ENCODE results near the gene FOSL2.

The FOSL2 gene

DNA sequence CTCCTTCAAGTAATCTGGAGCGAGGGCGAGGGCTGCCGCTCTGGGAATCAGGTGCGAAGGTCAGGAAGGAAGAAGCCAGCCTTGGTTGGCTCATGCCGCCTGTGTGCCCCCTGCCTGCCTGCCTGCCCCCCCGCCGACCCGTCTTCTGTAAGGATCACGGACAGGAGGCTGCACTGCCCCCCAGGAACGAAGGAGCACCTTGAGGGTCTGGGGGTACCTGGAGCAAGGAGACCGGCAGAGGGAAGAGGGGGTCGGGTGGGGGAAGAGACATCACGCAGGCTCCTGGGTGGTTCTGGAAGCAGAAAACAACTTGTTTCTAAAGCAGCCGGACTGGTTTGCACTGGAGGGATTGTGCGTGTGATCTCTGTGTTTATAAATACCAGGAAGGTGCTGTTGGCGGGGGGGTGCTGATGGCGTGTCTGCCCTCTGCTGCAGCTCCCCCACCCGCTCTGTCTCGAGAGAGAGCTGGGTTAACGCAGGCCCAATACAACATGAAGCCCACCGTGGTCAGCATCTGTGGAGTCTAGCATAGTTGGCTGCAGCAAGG lies 1.7 kb downstream of the FOSL2 start:
- POLR2A ChIA-PET: no interaction called here
- TF ChIP-seq FOXK2 (IDR thresholded peaks at IDR 0.05) (no peak), HDGF (IDR thresholded peaks at IDR 0.05; ENCODE audit: borderline replicate concordance) (no peak), ELF4 (IDR thresholded peaks at IDR 0.05) (no peak), SP1 (IDR thresholded peaks at IDR 0.05) (no peak), LEF1 (IDR thresholded peaks at IDR 0.05; ENCODE audit: borderline replicate concordance) (no peak), ARNT (IDR thresholded peaks at IDR 0.05) (no peak), TARDBP (IDR thresholded peaks at IDR 0.05) (no peak), FOXA1 (IDR thresholded peaks at IDR 0.05) (no peak), BHLHE40 (IDR thresholded peaks at IDR 0.05; ENCODE audit: borderline replicate concordance) (no peak), L3MBTL2 (conservative IDR thresholded peaks at IDR 0.05) (no peak), ZNF384 (IDR thresholded peaks at IDR 0.05) (no peak), FOXM1 (IDR thresholded peaks at IDR 0.05; ENCODE audit: borderline replicate concordance) (no peak), NFRKB (IDR thresholded peaks at IDR 0.05) (no peak), SUZ12 (IDR thresholded peaks at IDR 0.05) (no peak)
- TF ChIP-seq, protein P1, sequence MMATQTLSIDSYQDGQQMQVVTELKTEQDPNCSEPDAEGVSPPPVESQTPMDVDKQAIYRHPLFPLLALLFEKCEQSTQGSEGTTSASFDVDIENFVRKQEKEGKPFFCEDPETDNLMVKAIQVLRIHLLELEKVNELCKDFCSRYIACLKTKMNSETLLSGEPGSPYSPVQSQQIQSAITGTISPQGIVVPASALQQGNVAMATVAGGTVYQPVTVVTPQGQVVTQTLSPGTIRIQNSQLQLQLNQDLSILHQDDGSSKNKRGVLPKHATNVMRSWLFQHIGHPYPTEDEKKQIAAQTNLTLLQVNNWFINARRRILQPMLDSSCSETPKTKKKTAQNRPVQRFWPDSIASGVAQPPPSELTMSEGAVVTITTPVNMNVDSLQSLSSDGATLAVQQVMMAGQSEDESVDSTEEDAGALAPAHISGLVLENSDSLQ (IDR thresholded peaks at IDR 0.05): no peak
- no peak for DNase-seq (ENCODE audit: extremely low spot score)
- CTCF ChIA-PET: no interaction called here

DNA sequence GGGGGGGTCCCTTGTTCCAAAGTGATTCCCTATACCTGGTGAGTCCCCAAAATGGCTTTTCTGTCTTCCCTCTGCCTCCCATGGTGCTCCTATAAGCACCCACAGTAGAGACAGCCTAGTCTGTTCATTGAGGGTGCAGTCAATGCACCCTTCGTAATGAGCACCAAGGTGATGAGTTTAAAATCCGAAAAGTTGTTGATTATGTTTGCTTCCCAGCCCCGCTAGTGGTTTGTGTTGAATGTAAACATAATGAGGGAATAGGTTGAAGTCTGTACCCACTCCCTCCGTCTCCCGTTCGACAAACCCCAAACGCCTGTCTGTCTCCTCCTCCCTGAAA lies 2.3 kb downstream of the FOSL2 start:
- no peak for DNase-seq (ENCODE audit: extremely low spot score)
- POLR2A ChIA-PET: no interaction called here
- TF ChIP-seq L3MBTL2 (conservative IDR thresholded peaks at IDR 0.05) (no peak), HDGF (IDR thresholded peaks at IDR 0.05; ENCODE audit: borderline replicate concordance) (no peak), FOXK2 (IDR thresholded peaks at IDR 0.05) (no peak), ELF4 (IDR thresholded peaks at IDR 0.05) (no peak), FOXA1 (IDR thresholded peaks at IDR 0.05) (no peak), BHLHE40 (IDR thresholded peaks at IDR 0.05; ENCODE audit: borderline replicate concordance) (no peak), ZNF384 (IDR thresholded peaks at IDR 0.05) (no peak), ARNT (IDR thresholded peaks at IDR 0.05) (no peak), SUZ12 (IDR thresholded peaks at IDR 0.05) (no peak), LEF1 (IDR thresholded peaks at IDR 0.05; ENCODE audit: borderline replicate concordance) (no peak), SP1 (IDR thresholded peaks at IDR 0.05) (no peak)
- TF ChIP-seq, protein P1 (IDR thresholded peaks at IDR 0.05): no peak
- CTCF ChIA-PET: no interaction called here

DNA sequence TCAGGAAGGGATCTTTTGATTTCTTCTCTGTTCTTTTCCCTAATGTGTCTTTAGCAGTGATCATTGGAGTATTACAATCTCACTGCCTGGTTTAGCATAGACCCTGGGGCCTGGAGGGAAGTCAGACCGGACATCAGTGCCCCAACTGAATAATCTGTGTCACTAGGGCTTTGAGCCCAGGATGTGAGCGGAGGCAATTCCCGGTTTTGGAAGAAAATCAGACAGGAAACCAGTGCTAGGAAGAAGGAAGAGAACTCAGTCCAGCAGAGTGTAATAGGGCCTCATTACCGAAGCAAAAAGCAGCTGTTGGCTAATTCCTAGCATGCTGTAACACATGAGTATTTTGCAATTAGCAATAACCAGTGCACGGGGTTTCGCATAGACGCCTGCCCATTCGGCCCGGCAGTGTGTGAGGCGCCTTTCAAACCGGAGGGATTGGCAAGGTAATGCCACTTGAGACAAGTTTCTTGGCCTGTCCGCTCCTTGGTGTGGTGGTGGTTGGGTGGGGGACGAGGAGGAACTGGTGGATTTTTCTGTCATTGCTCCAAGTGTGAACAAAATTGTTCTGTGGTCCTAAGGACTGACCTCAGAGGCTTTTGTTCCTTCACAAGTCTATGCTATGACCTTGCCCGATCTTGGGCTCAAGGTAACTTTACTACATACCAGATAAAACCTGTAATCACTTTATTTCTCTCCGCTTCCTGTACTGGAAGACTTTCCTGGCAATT lies 2.8 kb downstream of the FOSL2 start:
- no peak for DNase-seq (ENCODE audit: extremely low spot score)
- CTCF ChIA-PET: interaction anchor here (0.6 kb wide), 1 partner anchor 303 kb away, joined by 6 read pairs; no protein-coding TSS in a partner anchor
- POLR2A ChIA-PET: no interaction called here
- TF ChIP-seq SUZ12 (IDR thresholded peaks at IDR 0.05): no peak
- TF ChIP-seq FOXM1 (IDR thresholded peaks at IDR 0.05; ENCODE audit: borderline replicate concordance): no peak
- no peak for TF ChIP-seq BHLHE40 (IDR thresholded peaks at IDR 0.05; ENCODE audit: borderline replicate concordance)
- TF ChIP-seq ZNF384 (IDR thresholded peaks at IDR 0.05): no peak
- TF ChIP-seq NFRKB (IDR thresholded peaks at IDR 0.05): no peak
- TF ChIP-seq SP1 (IDR thresholded peaks at IDR 0.05): no peak
- TF ChIP-seq ELF4 (IDR thresholded peaks at IDR 0.05): no peak
- no peak for TF ChIP-seq FOXA1 (IDR thresholded peaks at IDR 0.05)
- no peak for TF ChIP-seq CTBP1 (IDR thresholded peaks at IDR 0.05; ENCODE audit: borderline replicate concordance)

DNA sequence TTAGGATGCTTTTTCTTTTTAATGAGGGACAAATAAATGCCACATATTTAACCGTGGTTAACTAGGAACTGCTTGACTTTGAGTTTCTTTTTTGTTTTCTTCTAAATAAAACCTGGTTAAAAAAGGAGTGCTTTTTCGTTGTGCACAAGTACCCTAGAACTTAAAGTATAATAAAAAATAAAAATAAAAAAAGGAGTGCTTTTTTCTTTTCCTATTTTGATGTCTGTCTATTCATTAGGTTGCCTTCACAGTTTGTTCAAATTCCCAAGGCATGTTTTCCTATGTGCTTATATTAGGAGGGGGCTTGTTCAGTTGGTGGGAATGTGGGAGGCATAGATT lies 4.4 kb downstream of the FOSL2 start:
- CTCF ChIA-PET: interaction anchor here (0.6 to 0.7 kb wide), 2 partner anchors 74 to 481 kb away, joined by 3 read pairs; no protein-coding TSS in a partner anchor
- POLR2A ChIA-PET: no interaction called here
- TF ChIP-seq ZNF384 (IDR thresholded peaks at IDR 0.05): no peak
- TF ChIP-seq SP1 (IDR thresholded peaks at IDR 0.05): no peak
- TF ChIP-seq FOXA1 (IDR thresholded peaks at IDR 0.05): no peak
- no peak for TF ChIP-seq L3MBTL2 (conservative IDR thresholded peaks at IDR 0.05)
- no peak for TF ChIP-seq CTBP1 (IDR thresholded peaks at IDR 0.05; ENCODE audit: borderline replicate concordance)
- TF ChIP-seq ARNT (IDR thresholded peaks at IDR 0.05): no peak
- TF ChIP-seq FOXK2 (IDR thresholded peaks at IDR 0.05): no peak
- no peak for TF ChIP-seq ELF4 (IDR thresholded peaks at IDR 0.05)
- TF ChIP-seq SUZ12 (IDR thresholded peaks at IDR 0.05): no peak
- no peak for TF ChIP-seq NFRKB (IDR thresholded peaks at IDR 0.05)
- TF ChIP-seq HDGF (IDR thresholded peaks at IDR 0.05; ENCODE audit: borderline replicate concordance): no peak
- TF ChIP-seq LEF1 (IDR thresholded peaks at IDR 0.05; ENCODE audit: borderline replicate concordance): no peak
- TF ChIP-seq, protein P1 (IDR thresholded peaks at IDR 0.05): no peak
- TF ChIP-seq FOXM1 (IDR thresholded peaks at IDR 0.05; ENCODE audit: borderline replicate concordance): no peak
- no peak for TF ChIP-seq BHLHE40 (IDR thresholded peaks at IDR 0.05; ENCODE audit: borderline replicate concordance)
- TF ChIP-seq TARDBP (IDR thresholded peaks at IDR 0.05): no peak
- DNase-seq (ENCODE audit: extremely low spot score): no peak

DNA sequence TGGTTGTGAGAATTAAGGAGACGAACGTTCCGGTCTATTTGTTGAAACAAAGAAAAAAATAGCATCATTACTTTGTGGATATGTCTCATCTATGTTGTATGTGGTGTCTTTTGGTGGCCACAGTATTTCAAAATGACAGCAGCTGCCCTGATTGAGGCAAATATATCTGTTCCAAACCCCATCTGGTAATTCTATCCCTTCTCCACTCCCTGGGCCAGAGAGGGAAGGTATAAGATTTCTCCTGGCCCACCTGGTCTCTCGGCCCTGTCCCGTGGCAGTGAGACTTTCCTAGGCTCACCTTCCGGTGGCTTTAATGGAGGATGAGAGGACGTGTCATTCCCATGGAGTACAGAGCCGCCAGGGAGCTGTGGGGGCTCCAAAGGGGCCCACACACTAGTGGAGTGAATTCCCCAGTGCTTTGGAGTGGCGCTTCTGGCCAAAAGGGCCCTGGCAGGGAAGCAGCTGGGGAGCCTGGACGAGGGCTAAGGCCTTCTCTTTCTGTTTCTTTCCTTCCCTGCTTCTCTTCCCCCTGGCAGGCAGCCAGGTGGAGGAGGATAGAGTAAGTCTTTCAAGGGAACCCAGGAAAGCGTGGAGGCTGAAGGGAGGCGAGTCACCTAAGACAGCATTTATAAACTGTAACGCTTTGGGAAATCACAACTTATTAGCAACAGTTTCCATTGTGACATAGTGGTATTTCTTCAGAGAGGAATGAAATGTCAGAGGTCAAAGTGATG lies 5.6 kb downstream of the FOSL2 start:
- no peak for TF ChIP-seq FOXA1 (IDR thresholded peaks at IDR 0.05)
- TF ChIP-seq ZNF384 (IDR thresholded peaks at IDR 0.05): no peak
- no peak for TF ChIP-seq SUZ12 (IDR thresholded peaks at IDR 0.05)
- TF ChIP-seq NFRKB (IDR thresholded peaks at IDR 0.05): no peak
- TF ChIP-seq TARDBP (IDR thresholded peaks at IDR 0.05): no peak
- TF ChIP-seq, protein P1 (IDR thresholded peaks at IDR 0.05): no peak
- no peak for TF ChIP-seq ELF4 (IDR thresholded peaks at IDR 0.05)
- TF ChIP-seq HDGF (IDR thresholded peaks at IDR 0.05; ENCODE audit: borderline replicate concordance): no peak
- no peak for TF ChIP-seq L3MBTL2 (conservative IDR thresholded peaks at IDR 0.05)
- no peak for TF ChIP-seq FOXK2 (IDR thresholded peaks at IDR 0.05)
- no peak for TF ChIP-seq SP1 (IDR thresholded peaks at IDR 0.05)
- TF ChIP-seq CTBP1 (IDR thresholded peaks at IDR 0.05; ENCODE audit: borderline replicate concordance): no peak
- no peak for TF ChIP-seq BHLHE40 (IDR thresholded peaks at IDR 0.05; ENCODE audit: borderline replicate concordance)
- TF ChIP-seq ARNT (IDR thresholded peaks at IDR 0.05): no peak
- ChIA-PET CTCF (interaction anchor here (0.5 kb wide), 1 partner anchor 785 kb away, joined by 3 read pairs; no protein-coding TSS in a partner anchor), POLR2A (no interaction called here)
- no peak for DNase-seq (ENCODE audit: extremely low spot score)
